B cell (primary cell): ENCODE data around the gene LSP1.
A peak's percentile ranks its signal among the peaks of the same experiment; 100 is the strongest.

Experiments
- CTCF ChIP-seq: fragments of 200-600 bp; IDR thresholded peaks from one replicate; pipeline ENCODE4 v1.8.0; 2022; ENCODE audit warnings: antibody characterized with exemption, mild to moderate bottlenecking
- EZH2 ChIP-seq: IDR thresholded peaks from 2 replicates; pipeline ENCODE4 v1.6.1; 2012; ENCODE audit warnings: borderline replicate concordance, low read depth, mild to moderate bottlenecking, moderate library complexity, low read length; ENCODE audit not compliant: insufficient read depth, poor library complexity, severe bottlenecking

DNA sequence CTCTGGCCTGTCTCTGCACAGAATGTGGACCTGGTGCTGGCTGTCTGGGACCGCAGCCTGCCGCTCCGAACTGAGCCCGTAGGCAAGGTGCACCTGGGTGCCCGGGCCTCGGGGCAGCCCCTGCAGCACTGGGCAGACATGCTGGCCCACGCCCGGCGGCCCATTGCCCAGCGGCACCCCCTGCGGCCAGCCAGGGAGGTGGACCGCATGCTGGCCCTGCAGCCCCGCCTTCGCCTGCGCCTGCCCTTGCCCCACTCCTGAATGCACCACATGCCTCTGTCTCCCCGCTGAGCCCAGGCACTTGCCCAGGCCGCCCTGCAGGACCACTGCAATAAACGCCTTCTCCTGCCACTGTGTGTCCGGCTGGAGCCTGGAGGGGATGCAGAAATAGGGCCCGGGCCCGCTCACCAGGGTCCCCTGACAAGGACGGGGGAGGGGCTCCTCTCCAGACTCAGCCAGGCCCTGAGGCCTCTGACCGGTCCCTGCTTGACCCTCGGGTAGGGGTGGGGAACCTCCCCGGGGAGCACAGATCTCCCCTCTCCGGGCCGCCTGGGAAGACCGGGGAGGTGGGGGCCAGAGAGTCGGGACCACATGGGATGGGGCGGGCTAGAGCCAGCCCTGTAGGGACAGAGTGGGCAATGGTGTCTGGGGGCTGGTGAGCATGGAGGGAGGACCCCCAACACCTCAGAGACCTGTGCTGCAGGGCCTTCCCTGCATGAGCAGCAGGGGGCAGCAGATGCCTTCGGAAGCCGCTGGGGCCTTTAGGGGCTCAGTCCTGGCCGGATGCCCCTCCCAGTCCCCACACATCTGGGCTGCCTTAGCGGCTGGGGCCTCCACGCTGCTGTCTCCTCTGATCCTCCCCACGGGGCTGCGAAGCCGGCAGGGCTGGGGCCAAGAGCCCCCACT, 15.5 kb upstream of the LSP1 start:
- peak; percentile 90 for TF ChIP-seq CTCF
- TF ChIP-seq EZH2: no peak
